Measurements from ENCODE around the gene PRPF19.

DNA sequence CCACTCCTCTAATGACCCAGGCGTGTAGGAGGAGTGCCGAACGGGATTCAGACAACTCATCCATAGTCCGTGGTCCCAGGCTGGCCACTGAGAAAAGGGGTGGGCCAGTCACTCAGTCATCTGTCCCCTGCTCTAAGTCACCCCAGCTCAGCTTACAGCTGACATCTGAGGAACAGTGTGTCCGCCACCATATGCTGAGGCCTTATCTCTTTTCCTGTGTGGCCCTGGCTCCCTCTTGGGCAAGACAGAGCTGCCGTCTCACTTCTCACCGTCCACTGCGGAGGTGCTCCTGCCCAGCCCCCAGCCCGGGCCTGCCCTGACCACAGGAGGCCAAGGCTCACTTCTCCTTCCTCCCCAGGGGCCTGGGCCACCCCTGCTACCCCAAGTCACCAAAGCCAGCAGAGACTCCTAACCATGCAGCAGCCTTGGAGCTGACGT lies 57.7 kb downstream of the PRPF19 start:
- TF ChIP-seq, protein P1, sequence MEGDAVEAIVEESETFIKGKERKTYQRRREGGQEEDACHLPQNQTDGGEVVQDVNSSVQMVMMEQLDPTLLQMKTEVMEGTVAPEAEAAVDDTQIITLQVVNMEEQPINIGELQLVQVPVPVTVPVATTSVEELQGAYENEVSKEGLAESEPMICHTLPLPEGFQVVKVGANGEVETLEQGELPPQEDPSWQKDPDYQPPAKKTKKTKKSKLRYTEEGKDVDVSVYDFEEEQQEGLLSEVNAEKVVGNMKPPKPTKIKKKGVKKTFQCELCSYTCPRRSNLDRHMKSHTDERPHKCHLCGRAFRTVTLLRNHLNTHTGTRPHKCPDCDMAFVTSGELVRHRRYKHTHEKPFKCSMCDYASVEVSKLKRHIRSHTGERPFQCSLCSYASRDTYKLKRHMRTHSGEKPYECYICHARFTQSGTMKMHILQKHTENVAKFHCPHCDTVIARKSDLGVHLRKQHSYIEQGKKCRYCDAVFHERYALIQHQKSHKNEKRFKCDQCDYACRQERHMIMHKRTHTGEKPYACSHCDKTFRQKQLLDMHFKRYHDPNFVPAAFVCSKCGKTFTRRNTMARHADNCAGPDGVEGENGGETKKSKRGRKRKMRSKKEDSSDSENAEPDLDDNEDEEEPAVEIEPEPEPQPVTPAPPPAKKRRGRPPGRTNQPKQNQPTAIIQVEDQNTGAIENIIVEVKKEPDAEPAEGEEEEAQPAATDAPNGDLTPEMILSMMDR (IDR thresholded peaks at IDR 0.05), result no peak
- no peak for TF ChIP-seq EZH2phosphoT487 (IDR thresholded peaks at IDR 0.05)
- TF ChIP-seq EZH2 (IDR thresholded peaks at IDR 0.05), result no peak

Data from neural progenitor cell (in vitro differentiated cells).